Smooth muscle cell (in vitro differentiated cells): ENCODE results near the gene ZNF267. TPM values are rescaled to one million over a fixed set of nuclear protein-coding genes. Genes with fewer than 3 reads are reported as not detected.
A peak's percentile ranks its signal among the peaks of the same experiment; 100 is the strongest.

Experiments
- DNase-seq: peaks from one replicate; lab custom pipeline; 2025; ENCODE audit not compliant: unreplicated experiment; lab: John Stamatoyannopoulos, UW
- H2AFZ ChIP-seq: fragments of 200-600 bp; sonication (generic); 2 replicates; pipeline ENCODE4 v1.6.0; 2016; ENCODE audit warnings: antibody characterized with exemption, low read depth, mild to moderate bottlenecking
- H3F3A ChIP-seq: fragments of 200-600 bp; sonication (generic); 2 replicates; pipeline ENCODE4 v1.6.0; 2017; ENCODE audit warnings: antibody characterized with exemption, low read depth
- H3K27ac ChIP-seq: fragments of 200-600 bp; sonication (generic); 2 replicates; pipeline ENCODE4 v1.5.1; 2016; ENCODE audit warnings: low read depth, mild to moderate bottlenecking
- H3K27me3 ChIP-seq: fragments of 200-600 bp; sonication (generic); 2 replicates; pipeline ENCODE4 v1.6.1; 2016; ENCODE audit warnings: low read depth, mild to moderate bottlenecking
- H3K36me3 ChIP-seq: fragments of 200-600 bp; sonication (generic); 2 replicates; pipeline ENCODE4 v1.5.1; 2016; ENCODE audit warnings: low read depth
- H3K4me1 ChIP-seq: fragments of 200-600 bp; sonication (generic); 2 replicates; pipeline ENCODE4 v1.5.1; 2016; ENCODE audit warnings: low read depth
- H3K4me2 ChIP-seq: fragments of 200-600 bp; sonication (generic); 2 replicates; pipeline ENCODE4 v1.6.0; 2016; ENCODE audit warnings: mild to moderate bottlenecking
- H3K4me3 ChIP-seq: fragments of 200-600 bp; sonication (generic); 2 replicates; pipeline ENCODE4 v1.5.1; 2016; ENCODE audit warnings: mild to moderate bottlenecking
- H3K79me2 ChIP-seq: fragments of 200-600 bp; sonication (generic); 2 replicates; pipeline ENCODE4 v1.6.0; 2016; ENCODE audit warnings: low read depth, mild to moderate bottlenecking
- H3K9ac ChIP-seq: fragments of 200-600 bp; sonication (generic); 2 replicates; pipeline ENCODE4 v1.6.0; 2016; ENCODE audit warnings: low read depth
- H3K9me3 ChIP-seq: fragments of 200-600 bp; sonication (generic); replicated peaks from 2 replicates; pipeline ENCODE4 v1.5.1; 2016; ENCODE audit warnings: low read depth
- H4K20me1 ChIP-seq: fragments of 200-600 bp; sonication (generic); 2 replicates; pipeline ENCODE4 v1.6.0; 2016; ENCODE audit warnings: low read depth
- WGBS: methylation state at CpG from one replicate; pipeline ENCODE4 v1.1.7; 2016; ENCODE audit warnings: low lambda C conversion rate; 5-methylcytosine and 5-hydroxymethylcytosine counted together
- polyA plus RNA-seq: library from polyadenylated mRNA; unstranded; fragments of >200 nt; fragmentation: Nextera tagmentation; extraction: Ambion mirVana; gene quantifications from 2 replicates; pipeline ENCODE4 v1.2.1, GENCODE V29; 2016
- total RNA-seq: library from RNA; depleted of rRNA; stranded (reverse); fragments of >200 nt; gene quantifications from 2 replicates; pipeline ENCODE4 v1.2.3, GENCODE V29; 2014
- TF ChIP-seq, protein P1 (sequence below): fragments of 200-600 bp; sonication (generic); IDR thresholded peaks from 2 replicates; pipeline ENCODE4 v1.5.1; 2017; ENCODE audit warnings: borderline replicate concordance, mild to moderate bottlenecking, antibody characterized with exemption; ENCODE audit not compliant: insufficient read depth, poor library complexity, severe bottlenecking

ZNF267 gene
- total and polyA plus RNA-seq, 2 experiments from 2014 or later = 9.7 to 30.8 TPM

DNA sequence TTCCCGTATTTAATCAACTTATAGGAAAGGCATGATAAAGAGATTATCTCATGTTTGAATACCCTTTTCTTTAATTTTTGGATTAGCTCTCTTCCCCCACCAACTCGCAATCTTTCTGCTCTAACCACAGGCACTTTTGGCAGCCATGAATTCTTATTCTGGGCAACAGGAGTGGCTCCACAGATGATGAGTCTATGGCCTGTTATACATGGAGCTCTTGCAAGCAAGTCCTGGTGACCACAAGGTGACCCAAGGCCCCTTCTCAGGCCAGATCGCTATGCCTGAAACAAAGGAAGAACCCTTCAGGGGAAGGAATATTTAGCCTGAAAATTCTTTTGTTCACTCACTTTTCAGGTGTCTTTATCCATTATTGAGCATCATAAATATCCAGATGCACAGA is 10.8 kb upstream of the ZNF267 start:
- TF ChIP-seq, protein P1, sequence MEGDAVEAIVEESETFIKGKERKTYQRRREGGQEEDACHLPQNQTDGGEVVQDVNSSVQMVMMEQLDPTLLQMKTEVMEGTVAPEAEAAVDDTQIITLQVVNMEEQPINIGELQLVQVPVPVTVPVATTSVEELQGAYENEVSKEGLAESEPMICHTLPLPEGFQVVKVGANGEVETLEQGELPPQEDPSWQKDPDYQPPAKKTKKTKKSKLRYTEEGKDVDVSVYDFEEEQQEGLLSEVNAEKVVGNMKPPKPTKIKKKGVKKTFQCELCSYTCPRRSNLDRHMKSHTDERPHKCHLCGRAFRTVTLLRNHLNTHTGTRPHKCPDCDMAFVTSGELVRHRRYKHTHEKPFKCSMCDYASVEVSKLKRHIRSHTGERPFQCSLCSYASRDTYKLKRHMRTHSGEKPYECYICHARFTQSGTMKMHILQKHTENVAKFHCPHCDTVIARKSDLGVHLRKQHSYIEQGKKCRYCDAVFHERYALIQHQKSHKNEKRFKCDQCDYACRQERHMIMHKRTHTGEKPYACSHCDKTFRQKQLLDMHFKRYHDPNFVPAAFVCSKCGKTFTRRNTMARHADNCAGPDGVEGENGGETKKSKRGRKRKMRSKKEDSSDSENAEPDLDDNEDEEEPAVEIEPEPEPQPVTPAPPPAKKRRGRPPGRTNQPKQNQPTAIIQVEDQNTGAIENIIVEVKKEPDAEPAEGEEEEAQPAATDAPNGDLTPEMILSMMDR = no peak
- DNase-seq = no peak
- peaks cover 3% of the 10 kb centered on the region for H3K27me3 ChIP-seq
- H3K4me2 ChIP-seq = no peak overlapping the region
- H3K9me3 ChIP-seq = no peaks in the 10 kb centered on the region
- H3K79me2 ChIP-seq = no peaks in the 10 kb centered on the region
- H3F3A ChIP-seq = no peaks in the 10 kb centered on the region
- no peak overlapping the region for H2AFZ ChIP-seq
- 85% methylated on average over 3 of the region's 3 CpGs for WGBS
- H3K36me3 ChIP-seq = no peaks in the 10 kb centered on the region
- no peak overlapping the region for H3K4me3 ChIP-seq
- H3K9ac ChIP-seq = no peak overlapping the region
- no peak overlapping the region for H3K27ac ChIP-seq
- no peaks in the 10 kb centered on the region for H3K4me1 ChIP-seq
- H4K20me1 ChIP-seq = no peaks in the 10 kb centered on the region

DNA sequence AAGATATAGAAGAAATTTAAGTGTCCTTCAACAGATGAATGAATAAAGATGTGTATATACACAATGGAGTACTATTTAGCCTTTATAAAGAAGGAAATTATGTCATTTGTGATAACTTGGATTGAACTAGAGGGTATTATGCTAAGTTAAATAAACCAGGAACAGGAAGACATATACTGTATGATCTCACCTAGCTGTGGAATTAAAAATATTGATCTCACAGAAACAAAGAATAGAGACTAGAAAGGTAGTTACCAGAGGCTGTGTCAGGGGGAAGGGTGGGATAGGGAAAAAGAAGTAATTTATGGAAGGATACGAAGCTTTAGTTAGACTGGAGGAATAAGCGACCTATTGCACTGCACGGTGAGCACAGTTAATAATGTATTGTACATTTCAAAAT is 5.4 kb upstream of the ZNF267 start:
- Histone ChIP-seq H3K79me2 (no peaks in the 10 kb centered on the region), H2AFZ (no peak overlapping the region), H3K36me3 (no peaks in the 10 kb centered on the region), H3K27me3 (peaks cover 1% of the 10 kb centered on the region), H4K20me1 (no peaks in the 10 kb centered on the region), H3K27ac (no peak overlapping the region), H3K4me2 (no peak overlapping the region), H3K9me3 (no peaks in the 10 kb centered on the region), H3K9ac (no peak overlapping the region), H3K4me1 (no peaks in the 10 kb centered on the region), H3K4me3 (no peak overlapping the region), H3F3A (no peaks in the 10 kb centered on the region)
- TF ChIP-seq, protein P1 = no peak
- DNase-seq = no peak
- WGBS = 39% methylated on average over 3 of the region's 3 CpGs

DNA sequence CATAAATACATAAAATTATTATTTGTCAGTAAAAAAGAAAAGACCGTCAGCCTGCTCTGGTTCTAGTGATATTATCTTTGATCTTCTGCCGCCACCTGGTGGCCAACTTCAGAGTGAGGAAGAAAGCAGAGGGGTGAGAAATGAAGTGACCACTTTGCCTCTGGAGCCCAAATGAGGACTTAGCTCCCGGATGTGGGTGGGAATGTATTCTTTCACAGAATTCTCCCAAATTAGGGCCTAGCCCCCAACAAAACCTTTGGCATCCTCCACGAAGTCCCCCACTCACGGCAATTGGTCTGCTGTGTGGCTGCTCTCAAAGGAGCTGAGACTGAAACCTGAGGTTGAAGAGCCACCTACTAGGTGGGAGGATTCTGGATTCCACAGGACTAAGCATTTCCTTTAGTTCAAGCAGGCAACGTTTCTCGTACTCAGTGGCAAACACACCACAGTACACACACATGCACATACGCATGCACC is 4.9 kb upstream of the ZNF267 start:
- Histone ChIP-seq H3K4me3 (no peak overlapping the region), H3K27me3 (no peaks in the 10 kb centered on the region), H3K9ac (no peak overlapping the region), H3K4me1 (no peaks in the 10 kb centered on the region), H3K79me2 (peaks cover under 1% of the 10 kb centered on the region), H4K20me1 (no peaks in the 10 kb centered on the region), H2AFZ (no peak overlapping the region), H3K4me2 (peak overlapping the region; percentile 38), H3K27ac (no peak overlapping the region), H3K36me3 (no peaks in the 10 kb centered on the region), H3F3A (no peaks in the 10 kb centered on the region), H3K9me3 (no peaks in the 10 kb centered on the region)
- WGBS = 24% methylated on average over 8 of the region's 8 CpGs
- TF ChIP-seq, protein P1 = peak; percentile 83
- DNase-seq = peak; percentile 19

DNA sequence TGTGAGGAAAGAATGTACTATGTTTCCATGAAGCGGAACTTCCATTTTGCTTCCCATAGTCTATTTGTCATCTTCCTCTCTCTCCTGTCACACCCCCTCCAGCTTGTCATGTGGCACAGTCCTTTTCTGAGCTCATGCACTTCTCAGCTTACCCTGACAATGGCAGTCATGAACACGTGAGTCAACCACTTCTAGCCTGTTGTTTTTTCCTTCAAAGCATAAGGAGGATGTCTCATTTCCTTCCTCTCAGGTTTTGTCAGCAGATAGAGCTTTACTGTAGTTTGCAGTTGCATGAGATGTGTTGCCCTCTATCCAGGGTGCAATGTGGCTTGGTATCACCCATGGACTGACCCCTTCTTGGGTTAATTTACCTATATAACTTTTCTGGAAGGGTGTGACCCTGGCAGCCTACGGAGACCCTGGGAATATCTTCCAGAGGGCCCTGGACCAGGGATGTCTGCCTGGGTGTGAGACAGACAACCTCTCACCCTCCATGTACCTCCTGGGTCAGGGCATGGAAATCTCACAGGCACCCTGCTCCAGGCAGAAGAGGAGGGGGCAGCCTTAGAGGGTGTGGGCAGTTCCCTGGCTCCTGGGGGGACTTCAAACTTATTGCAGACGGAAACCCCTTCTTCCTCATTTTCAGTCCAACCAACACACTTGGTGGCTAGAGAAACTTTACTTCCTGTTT is 4.0 kb upstream of the ZNF267 start:
- H3K27me3 ChIP-seq = no peaks in the 10 kb centered on the region
- 66% methylated on average over 4 of the region's 4 CpGs for WGBS
- no peaks in the 10 kb centered on the region for H3K36me3 ChIP-seq
- no peaks in the 10 kb centered on the region for H3K9me3 ChIP-seq
- no peaks in the 10 kb centered on the region for H3F3A ChIP-seq
- H2AFZ ChIP-seq = no peak overlapping the region
- H3K27ac ChIP-seq = no peak overlapping the region
- no peak overlapping the region for H3K4me3 ChIP-seq
- peaks cover 9% of the 10 kb centered on the region for H3K79me2 ChIP-seq
- no peaks in the 10 kb centered on the region for H4K20me1 ChIP-seq
- no peaks in the 10 kb centered on the region for H3K4me1 ChIP-seq
- no peak overlapping the region for H3K9ac ChIP-seq
- no peak for DNase-seq
- H3K4me2 ChIP-seq = no peak overlapping the region
- TF ChIP-seq, protein P1 = no peak
